IMR-90 (cell line): Measurements from ENCODE around the gene NCOA7. TPM values are rescaled to one million over a fixed set of nuclear protein-coding genes. Genes with fewer than 3 reads are reported as not detected.
A peak's percentile ranks its signal among the peaks of the same experiment; 100 is the strongest.

Experiments used
- ATAC-seq: fragments of 200-7000 bp; cut with Tn5 transposase; 2 replicates; pipeline ENCODE4 v1.9.1; 2020; ENCODE audit warnings: low read depth, mild to moderate bottlenecking, moderate library complexity
- BruUV-seq: library from RNA; stranded (reverse); fragments of 400-500 nt; replicated peaks from 2 replicates; lab custom pipeline; 2021; lab: Mats Ljungman, UMichigan
- CTCF ChIA-PET: fragments of 300-600 bp; formaldehyde crosslinking; extraction: SDS; loops from one replicate; lab custom pipeline; 2021; ENCODE audit warnings: antibody characterized with exemption; lab: Yijun Ruan, JAX
- POLR2A ChIA-PET: fragments of 300-600 bp; sonication (Branson Sonifier 250); formaldehyde crosslinking; loops from one replicate; lab custom pipeline; 2022; ENCODE audit warnings: antibody characterized with exemption; ENCODE audit not compliant: unreplicated experiment; lab: Charles Lee
- DNase-seq: peaks from one replicate; pipeline ENCODE4 v3.0.0; 2013
- H2AFZ ChIP-seq: replicated peaks from 2 replicates; pipeline ENCODE3; 2013; ENCODE audit warnings: low read length, mild to moderate bottlenecking; ENCODE audit not compliant: poor library complexity
- H2AK5ac ChIP-seq: 2 replicates; pipeline ENCODE4 v1.6.1; 2013; ENCODE audit warnings: low read depth, low read length, inconsistent platforms
- H2AK9ac ChIP-seq: replicated peaks from 2 replicates; pipeline ENCODE3; 2013; ENCODE audit warnings: mild to moderate bottlenecking, low read depth, low read length, moderate library complexity; ENCODE audit not compliant: poor library complexity
- H2BK120ac ChIP-seq: 2 replicates; pipeline ENCODE4 v1.6.1; 2013; ENCODE audit warnings: low read depth, low read length, inconsistent platforms
- H2BK15ac ChIP-seq: 3 replicates; pipeline ENCODE4 v1.6.1; 2013; ENCODE audit warnings: low read depth, low read length, inconsistent platforms
- H2BK20ac ChIP-seq: 2 replicates; pipeline ENCODE4 v1.6.1; 2013; ENCODE audit warnings: low read depth, mild to moderate bottlenecking, inconsistent platforms, low read length, moderate library complexity
- H2BK5ac ChIP-seq: 2 replicates; pipeline ENCODE4 v1.6.1; 2013; ENCODE audit warnings: mild to moderate bottlenecking, low read depth, low read length, inconsistent platforms; ENCODE audit not compliant: poor library complexity, severe bottlenecking
- H3K14ac ChIP-seq: replicated peaks from 2 replicates; pipeline ENCODE4 v1.6.1; 2013; ENCODE audit warnings: low read depth, low read length, inconsistent platforms
- H3K18ac ChIP-seq: 2 replicates; pipeline ENCODE4 v1.6.1; 2013; ENCODE audit warnings: low read depth, low read length, control low read depth
- H3K23ac ChIP-seq: 2 replicates; pipeline ENCODE4 v1.6.1; 2013; ENCODE audit warnings: low read depth, low read length, inconsistent platforms
- H3K27ac ChIP-seq: 2 replicates; pipeline ENCODE4 v1.5.1; 2013; ENCODE audit warnings: mild to moderate bottlenecking, control low read depth, low read length; ENCODE audit not compliant: insufficient read depth
- H3K27me3 ChIP-seq: 2 replicates; pipeline ENCODE4 v1.6.1; 2013; ENCODE audit warnings: low read length; ENCODE audit not compliant: control insufficient read depth, insufficient read depth
- H3K36me3 ChIP-seq: 2 replicates; pipeline ENCODE4 v1.6.1; 2013; ENCODE audit warnings: low read length, mixed read lengths; ENCODE audit not compliant: control insufficient read depth, insufficient read depth
- H3K4ac ChIP-seq: 2 replicates; pipeline ENCODE4 v1.6.1; 2013; ENCODE audit warnings: low read depth, low read length, inconsistent platforms
- H3K4me1 ChIP-seq: 2 replicates; pipeline ENCODE4 v1.6.1; 2013; ENCODE audit warnings: low read length, mixed read lengths; ENCODE audit not compliant: control insufficient read depth, insufficient read depth
- H3K4me2 ChIP-seq: 2 replicates; pipeline ENCODE4 v1.6.1; 2013; ENCODE audit warnings: low read depth, mild to moderate bottlenecking, control low read depth, low read length, moderate library complexity
- H3K4me3 ChIP-seq: 2 replicates; pipeline ENCODE4 v1.5.1; 2013; ENCODE audit warnings: low read depth, mild to moderate bottlenecking, control low read depth, low read length, moderate library complexity; ENCODE audit not compliant: insufficient read depth
- H3K56ac ChIP-seq: 2 replicates; pipeline ENCODE4 v1.6.1; 2013; ENCODE audit warnings: low read length, inconsistent platforms; ENCODE audit not compliant: insufficient read depth; ENCODE audit errors: extremely low read depth
- H3K79me1 ChIP-seq, 2 experiments: 2 replicates each; pipeline ENCODE4 v1.6.1; 2013; ENCODE audit warnings: low read length in 2 of 2, inconsistent platforms in 1 of 2, low read depth in 1 of 2
- H3K9ac ChIP-seq: 2 replicates; pipeline ENCODE4 v1.6.1; 2013; ENCODE audit warnings: low read depth, low read length, control low read depth
- H3K9me1 ChIP-seq: 2 replicates; pipeline ENCODE4 v1.6.1; 2013; ENCODE audit warnings: low read length, inconsistent platforms; ENCODE audit not compliant: insufficient read depth
- H3K9me3 ChIP-seq: 2 replicates; pipeline ENCODE4 v1.6.1; 2013; ENCODE audit warnings: low read length; ENCODE audit not compliant: control insufficient read depth, insufficient read depth
- H4K20me1 ChIP-seq: 2 replicates; pipeline ENCODE4 v1.6.1; 2013; ENCODE audit warnings: low read length, inconsistent platforms; ENCODE audit not compliant: insufficient read depth
- H4K5ac ChIP-seq: 2 replicates; pipeline ENCODE4 v1.6.1; 2013; ENCODE audit warnings: mild to moderate bottlenecking, low read depth, low read length, control low read depth
- H4K8ac ChIP-seq, 2 experiments: 2 replicates each; pipeline ENCODE4 v1.6.1; 2013; ENCODE audit warnings: low read depth in 2 of 2, low read length in 2 of 2, control low read depth in 1 of 2, inconsistent platforms in 1 of 2
- H4K91ac ChIP-seq: 2 replicates; pipeline ENCODE4 v1.6.1; 2013; ENCODE audit warnings: low read depth, low read length, inconsistent platforms; ENCODE audit not compliant: insufficient read depth
- CEBPB ChIP-seq: IDR thresholded peaks from 2 replicates; pipeline ENCODE4 v1.6.1; 2012; ENCODE audit warnings: low read depth, low read length, improper control_type of control experiment
- CTCF ChIP-seq: conservative IDR thresholded peaks from 2 replicates; pipeline ENCODE4 v1.5.1; 2012; ENCODE audit warnings: mild to moderate bottlenecking, low read depth, low read length, improper control_type of control experiment
- FOS ChIP-seq: fragments of 150-350 bp; IDR thresholded peaks from 2 replicates; pipeline ENCODE4 v1.6.1; 2016; ENCODE audit warnings: low read depth, low read length
- MAFK ChIP-seq: IDR thresholded peaks from 2 replicates; pipeline ENCODE4 v1.6.1; 2012; ENCODE audit warnings: low read depth, low read length, improper control_type of control experiment
- MAZ ChIP-seq: IDR thresholded peaks from 2 replicates; pipeline ENCODE4 v1.6.1; 2012; ENCODE audit warnings: low read depth, mild to moderate bottlenecking, low read length, improper control_type of control experiment, moderate library complexity, borderline replicate concordance
- MXI1 ChIP-seq: IDR thresholded peaks from 2 replicates; pipeline ENCODE4 v1.6.1; 2012; ENCODE audit warnings: low read depth, mild to moderate bottlenecking, low read length, moderate library complexity, borderline replicate concordance
- NFE2L2 ChIP-seq: fragments of 150-350 bp; IDR thresholded peaks from 2 replicates; pipeline ENCODE4 v1.6.1; 2016; ENCODE audit warnings: low read depth, mild to moderate bottlenecking, low read length
- POLR2A ChIP-seq: IDR thresholded peaks from 2 replicates; pipeline ENCODE4 v1.6.1; 2012; ENCODE audit warnings: mild to moderate bottlenecking, low read depth, low read length
- RAD21 ChIP-seq: IDR thresholded peaks from 2 replicates; pipeline ENCODE4 v1.6.1; 2012; ENCODE audit warnings: low read length, improper control_type of control experiment
- RCOR1 ChIP-seq: IDR thresholded peaks from 2 replicates; pipeline ENCODE4 v1.6.1; 2012; ENCODE audit warnings: mild to moderate bottlenecking, low read length, improper control_type of control experiment; ENCODE audit not compliant: insufficient replicate concordance
- RFX5 ChIP-seq: IDR thresholded peaks from 2 replicates; pipeline ENCODE4 v1.8.0; 2012; ENCODE audit warnings: low read depth, mild to moderate bottlenecking, low read length, moderate library complexity
- SMC3 ChIP-seq: fragments of 150-350 bp; IDR thresholded peaks from 2 replicates; pipeline ENCODE4 v1.6.1; 2016; ENCODE audit warnings: low read depth, mild to moderate bottlenecking, antibody characterized with exemption, low read length, moderate library complexity
- USF2 ChIP-seq: fragments of 150-350 bp; IDR thresholded peaks from 2 replicates; pipeline ENCODE4 v1.6.1; 2017; ENCODE audit warnings: mild to moderate bottlenecking, antibody characterized with exemption, low read length, low read depth
- WGBS, 2 experiments: methylation state at CpG; one replicate each; pipeline versions ENCODE4 v1.1.5 to v1.1.7; 2013; ENCODE audit warnings: missing lambda C conversion rate in 2 of 2; ENCODE audit not compliant: insufficient read length in 1 of 2; ENCODE audit errors: extremely low coverage in 2 of 2; 5-methylcytosine and 5-hydroxymethylcytosine counted together
- dilution Hi-C: fragments of 300-500 bp; cut with HindIII; formaldehyde crosslinking; loops from one replicate; pipeline ENCODE4 v1.14.3; 2018; ENCODE audit warnings: low sequenced_read_pairs; ENCODE audit not compliant: unreplicated experiment
- in situ Hi-C: fragments of 300-500 bp; cut with MboI; formaldehyde crosslinking; loops from 3 replicates; pipeline ENCODE4 v1.14.3; 2019; ENCODE audit warnings: low sequenced_read_pairs, inconsistent platforms, mixed read lengths
- intact Hi-C: fragments of 100-400 bp; cut with micrococcal nuclease; formaldehyde crosslinking; loops from 2 replicates; pipeline ENCODE4 v1.10.0; 2022
- polyA plus RNA-seq, 3 experiments: library from polyadenylated mRNA; depleted of rRNA; stranded (reverse); fragments of >200 nt; gene quantifications; 2 replicates each; pipeline ENCODE4 v1.2.3, GENCODE V29; 2012; ENCODE audit warnings: low replicate concordance in 1 of 3
- total RNA-seq: library from RNA; depleted of rRNA; stranded (reverse); fragments of >200 nt; gene quantifications from 2 replicates; pipeline ENCODE4 v1.2.3, GENCODE V29; 2012
- TF ChIP-seq, protein P1 (sequence below): fragments of 150-350 bp; IDR thresholded peaks from 2 replicates; pipeline ENCODE4 v1.6.1; 2016; ENCODE audit warnings: low read depth, mild to moderate bottlenecking, low read length, moderate library complexity, borderline replicate concordance

The NCOA7 gene
- total and polyA plus RNA-seq, 2 of the 4 experiments (the other 2 are of a cell fraction), result 12.6 to 12.9 TPM

GRCh38 chr6:125906158-125906998 lies 115.6 kb downstream of the NCOA7 start:
- Histone ChIP-seq H3K4me3 (no peak overlapping the region), H2AFZ (no peak overlapping the region), H2BK15ac (no peak overlapping the region), H2BK5ac (no peak overlapping the region), H2AK5ac (no peak overlapping the region), H3K18ac (no peak overlapping the region), H3K4ac (no peak overlapping the region), H3K36me3 (peaks cover 6% of the 10 kb centered on the region; the same call in 1 of the 2 replicates), H2BK20ac (no peak overlapping the region), H3K27me3 (no peaks in the 10 kb centered on the region), H2AK9ac (no peak overlapping the region), H4K8ac (no peak overlapping the region), H2BK120ac (no peak overlapping the region), H3K14ac (no peak overlapping the region), H3K56ac (no peak overlapping the region), H4K5ac (no peak overlapping the region), H3K27ac (no peak overlapping the region), H3K9me1 (no peaks in the 10 kb centered on the region), H4K91ac (no peak overlapping the region), H3K4me2 (no peak overlapping the region), H3K9me3 (no peaks in the 10 kb centered on the region), H3K4me1 (no peaks in the 10 kb centered on the region; the same call in 1 of the 2 replicates), H3K9ac (no peak overlapping the region), H4K20me1 (no peaks in the 10 kb centered on the region), H3K79me1 (no peaks in the 10 kb centered on the region), H3K23ac (no peak overlapping the region)
- intact Hi-C loops, result loop anchor here (2.0 kb wide), 1 partner anchor 50 kb away; the partner anchor contains the start of gene HINT3
- dilution Hi-C loops, result no loop called here
- DNase-seq (peak; percentile 27), ATAC-seq (peak; percentile 66)
- WGBS, 2 experiments, result 40% methylated on average over 1 of the region's 5 CpGs; no CpG with 5 or more reads in 1 of the 2 experiments
- in situ Hi-C loops, result no loop called here
- BruUV-seq, result no TSS peak
- ChIA-PET CTCF (interaction anchor here (0.6 to 2.2 kb wide), 5 partner anchors 8 to 50 kb away, joined by 3 to 7 read pairs (median 3); partner anchors contain the start of gene HINT3), POLR2A (no interaction called here)
- TF ChIP-seq RCOR1 (no peak), MXI1 (no peak), MAFK (no peak), MAZ (no peak), CTCF (peak; percentile 58), CEBPB (no peak), SMC3 (peak; percentile 39), RAD21 (peak; percentile 45), USF2 (no peak), NFE2L2 (no peak), FOS (no peak), RFX5 (no peak), POLR2A (no peak)
- TF ChIP-seq, protein P1, sequence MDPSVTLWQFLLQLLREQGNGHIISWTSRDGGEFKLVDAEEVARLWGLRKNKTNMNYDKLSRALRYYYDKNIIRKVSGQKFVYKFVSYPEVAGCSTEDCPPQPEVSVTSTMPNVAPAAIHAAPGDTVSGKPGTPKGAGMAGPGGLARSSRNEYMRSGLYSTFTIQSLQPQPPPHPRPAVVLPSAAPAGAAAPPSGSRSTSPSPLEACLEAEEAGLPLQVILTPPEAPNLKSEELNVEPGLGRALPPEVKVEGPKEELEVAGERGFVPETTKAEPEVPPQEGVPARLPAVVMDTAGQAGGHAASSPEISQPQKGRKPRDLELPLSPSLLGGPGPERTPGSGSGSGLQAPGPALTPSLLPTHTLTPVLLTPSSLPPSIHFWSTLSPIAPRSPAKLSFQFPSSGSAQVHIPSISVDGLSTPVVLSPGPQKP, result no peak
